GM15510 (cell line): ENCODE measurements around the gene PASK.

Experiments
- POLR2A ChIP-seq: IDR thresholded peaks from 3 replicates; pipeline ENCODE4 v1.6.1; 2011; ENCODE audit warnings: borderline replicate concordance; ENCODE audit not compliant: insufficient read length; ENCODE audit errors: extremely low read depth

The PASK gene

GRCh38 chr2:241080405-241081189 lies 68.7 kb downstream of the PASK start:
- no peak for TF ChIP-seq POLR2A

GRCh38 chr2:241074901-241075540 lies 74.3 kb downstream of the PASK start:
- no peak for TF ChIP-seq POLR2A

- no peak for TF ChIP-seq POLR2A
These were observed 75.0 kb downstream of the PASK start for GRCh38 chr2:241074065-241074818.

GRCh38 chr2:241073166-241074064 lies 75.9 kb downstream of the PASK start:
- TF ChIP-seq POLR2A: no peak

- TF ChIP-seq POLR2A: no peak
These were observed 76.6 kb downstream of the PASK start for GRCh38 chr2:241072553-241073165.

GRCh38 chr2:241072151-241072550 lies 77.1 kb downstream of the PASK start:
- no peak for TF ChIP-seq POLR2A

GRCh38 chr2:241071677-241072111 lies 77.6 kb downstream of the PASK start:
- no peak for TF ChIP-seq POLR2A

GRCh38 chr2:241070811-241071676 lies 78.2 kb downstream of the PASK start:
- TF ChIP-seq POLR2A: no peak

GRCh38 chr2:241070361-241070760 lies 78.9 kb downstream of the PASK start:
- TF ChIP-seq POLR2A: no peak

- no peak for TF ChIP-seq POLR2A
These were observed 79.4 kb downstream of the PASK start for GRCh38 chr2:241069821-241070281.

GRCh38 chr2:241068942-241069810 lies 80.1 kb downstream of the PASK start:
- TF ChIP-seq POLR2A: no peak
